Muscle of leg (tissue), 11 donors: ENCODE results near the gene MYRIP. TPM values are rescaled to one million over a fixed set of nuclear protein-coding genes. Genes with fewer than 3 reads are reported as not detected.

Source experiments
- DNase-seq: peaks from one replicate; pipeline ENCODE4 v3.0.0; 2013
- H3K27ac ChIP-seq: one replicate; pipeline ENCODE4 v1.5.1; 2013; ENCODE audit warnings: mild to moderate bottlenecking, low read length, control low read depth
- H3K27me3 ChIP-seq: one replicate; pipeline ENCODE4 v1.6.1; 2013; ENCODE audit warnings: low read length; ENCODE audit not compliant: control insufficient read depth, insufficient read depth
- H3K36me3 ChIP-seq: one replicate; pipeline ENCODE4 v1.6.1; 2013; ENCODE audit warnings: low read length; ENCODE audit not compliant: control insufficient read depth, insufficient read depth
- H3K4me1 ChIP-seq: one replicate; pipeline ENCODE4 v1.6.1; 2013; ENCODE audit warnings: low read length; ENCODE audit not compliant: control insufficient read depth, insufficient read depth
- H3K4me3 ChIP-seq: one replicate; pipeline ENCODE4 v1.5.1; 2013; ENCODE audit warnings: low read length, control low read depth
- H3K9me3 ChIP-seq: replicated peaks from 2 replicates; pipeline ENCODE4 v1.6.1; 2013; ENCODE audit warnings: low read depth, low read length; ENCODE audit not compliant: control insufficient read depth
- WGBS: methylation state at CpG from one replicate; pipeline ENCODE4 v1.1.5; 2013; ENCODE audit warnings: missing lambda C conversion rate; ENCODE audit not compliant: insufficient coverage; 5-methylcytosine and 5-hydroxymethylcytosine counted together
- polyA plus RNA-seq, 8 donors: library from polyadenylated mRNA; unstranded; fragments of 120-200 nt; gene quantifications; one replicate each; pipeline versions ENCODE4 v1.2.1 to v1.2.3, GENCODE V29; 2013; ENCODE audit warnings: inconsistent platforms in 1 of 8, low replicate concordance in 1 of 8; ENCODE audit not compliant: insufficient read length in 8 of 8, insufficient read depth in 1 of 8
- total RNA-seq: library from RNA; stranded (reverse); fragments of 120-200 nt; gene quantifications from one replicate; pipeline ENCODE4 v1.2.4, GENCODE V29; 2013

Gene MYRIP
- total and polyA plus RNA-seq, 9 donors: 0.43 to 1.3 (median 0.75) TPM

DNA sequence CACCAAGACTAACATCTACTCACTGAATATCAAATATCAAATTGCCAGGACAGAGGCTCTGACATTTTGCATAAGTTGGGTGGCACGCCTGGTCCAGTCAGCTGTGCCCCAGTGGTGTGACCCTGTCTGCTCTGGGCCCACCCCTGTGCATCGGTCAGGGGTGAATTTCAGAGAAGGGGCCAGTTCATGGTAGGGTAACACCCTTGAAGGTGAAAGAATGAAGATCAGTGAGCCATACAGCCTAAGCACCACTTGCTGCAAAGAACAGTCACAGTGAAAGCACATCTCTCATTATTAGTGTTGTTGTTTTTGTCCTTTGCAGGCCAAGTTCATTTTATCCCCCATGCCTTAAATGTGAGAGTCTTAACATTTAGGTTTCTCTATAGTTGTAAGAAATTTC is 86.8 kb downstream of the MYRIP start:
- H3K4me3 ChIP-seq: no peak overlapping the region
- H3K9me3 ChIP-seq: no peaks in the 10 kb centered on the region
- no CpG with 5 or more reads among the region's 2 CpGs for WGBS
- no peak overlapping the region for H3K27ac ChIP-seq
- no peaks in the 10 kb centered on the region for H3K27me3 ChIP-seq
- H3K36me3 ChIP-seq: no peaks in the 10 kb centered on the region
- no peaks in the 10 kb centered on the region for H3K4me1 ChIP-seq
- no peak for DNase-seq

DNA sequence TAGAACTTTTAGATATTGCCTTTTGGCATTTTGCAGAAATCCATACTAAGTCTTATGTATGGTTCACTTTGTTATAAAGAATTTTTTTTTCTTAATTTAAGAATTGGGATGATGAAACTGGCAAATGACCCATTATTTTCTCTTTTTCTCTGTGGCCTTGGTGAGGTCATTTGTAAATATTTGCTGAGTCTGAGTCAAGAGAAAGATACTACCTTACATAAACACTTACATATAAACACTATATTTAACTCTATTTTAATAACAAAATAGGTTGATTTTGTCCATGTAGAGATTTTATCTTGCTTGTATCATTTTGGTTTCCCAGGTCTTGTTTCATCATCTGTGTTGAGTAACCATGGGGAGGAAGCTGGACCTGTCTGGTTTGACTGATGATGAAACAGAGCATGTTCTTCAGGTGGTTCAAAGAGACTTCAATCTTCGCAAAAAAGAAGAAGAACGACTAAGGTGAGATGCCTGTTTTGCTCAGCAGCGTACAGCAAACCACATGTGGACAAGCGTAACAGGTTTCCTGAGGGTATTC is 91.1 kb downstream of the MYRIP start:
- no peaks in the 10 kb centered on the region for H3K36me3 ChIP-seq
- WGBS: 88% methylated on average over 2 of the region's 4 CpGs
- no peaks in the 10 kb centered on the region for H3K4me1 ChIP-seq
- no peak overlapping the region for H3K27ac ChIP-seq
- no peaks in the 10 kb centered on the region for H3K27me3 ChIP-seq
- H3K9me3 ChIP-seq: no peaks in the 10 kb centered on the region
- no peak for DNase-seq
- H3K4me3 ChIP-seq: no peak overlapping the region

DNA sequence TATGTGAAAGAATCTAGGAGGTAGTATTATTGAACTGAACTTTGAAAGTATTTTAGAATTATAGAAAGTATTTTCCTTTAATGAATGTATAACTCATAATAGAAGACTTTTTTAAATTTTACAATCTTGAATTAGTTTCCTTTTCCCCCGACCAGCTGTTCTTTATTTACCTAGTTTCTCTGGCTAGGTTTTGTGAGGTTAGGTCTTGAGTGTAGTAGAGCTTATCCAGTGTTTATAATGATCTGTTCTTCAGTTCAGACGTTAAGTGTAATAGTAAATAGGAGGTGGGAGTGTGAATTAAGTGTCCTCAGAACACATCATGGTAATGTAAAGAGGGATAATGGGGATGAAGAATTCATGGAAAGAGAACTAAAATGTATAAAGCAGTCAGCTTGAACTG is 93.8 kb downstream of the MYRIP start:
- H3K36me3 ChIP-seq: no peaks in the 10 kb centered on the region
- H3K27ac ChIP-seq: no peak overlapping the region
- H3K4me3 ChIP-seq: no peak overlapping the region
- DNase-seq: no peak
- no peaks in the 10 kb centered on the region for H3K9me3 ChIP-seq
- H3K4me1 ChIP-seq: peaks cover 4% of the 10 kb centered on the region
- H3K27me3 ChIP-seq: no peaks in the 10 kb centered on the region
- 0% methylated on average over 1 of the region's 2 CpGs for WGBS

DNA sequence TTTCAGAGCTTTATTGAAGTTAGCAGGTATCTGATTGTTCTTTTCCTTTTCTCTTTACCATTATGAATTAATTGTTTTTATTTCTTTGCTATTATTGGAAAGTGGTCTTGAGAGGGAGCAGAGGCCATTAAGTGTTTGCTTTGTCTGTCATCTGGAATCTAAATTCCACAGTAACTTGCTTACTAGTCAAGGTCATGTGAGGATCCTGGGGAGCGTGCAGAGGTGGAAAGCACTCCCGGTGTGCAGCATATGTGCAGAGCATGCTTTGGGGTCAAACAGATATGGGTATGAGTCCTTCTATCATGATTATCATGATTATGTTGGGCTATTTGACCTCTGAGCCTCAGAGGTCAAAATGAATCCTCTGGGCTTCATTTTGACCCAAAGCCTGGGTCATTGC is 96.4 kb downstream of the MYRIP start:
- Histone ChIP-seq H3K4me3 (no peak overlapping the region), H3K27ac (no peak overlapping the region), H3K4me1 (peaks cover 4% of the 10 kb centered on the region), H3K36me3 (no peaks in the 10 kb centered on the region), H3K27me3 (no peaks in the 10 kb centered on the region), H3K9me3 (no peaks in the 10 kb centered on the region)
- WGBS: no CpG with 5 or more reads among the region's 2 CpGs
- DNase-seq: no peak

DNA sequence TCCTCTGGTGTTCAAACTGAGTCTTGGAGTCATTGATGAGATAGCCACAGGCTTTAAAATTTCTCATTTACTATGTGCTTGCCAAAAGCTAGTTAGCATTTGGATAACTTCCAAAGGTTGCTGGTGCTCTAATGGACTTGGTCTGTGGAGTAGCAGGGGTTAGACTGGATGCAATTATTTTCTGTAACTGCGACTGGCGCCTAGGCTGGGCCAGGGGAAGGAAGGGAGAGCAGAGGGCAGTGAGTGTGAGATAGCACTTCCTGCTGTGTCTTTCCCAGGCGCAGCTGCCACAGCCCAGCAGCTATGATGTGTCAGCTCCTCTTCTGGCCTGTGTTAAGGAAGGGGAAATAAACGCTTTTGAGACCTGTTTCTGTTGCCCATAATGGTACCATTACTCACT is 98.6 kb downstream of the MYRIP start:
- Histone ChIP-seq H3K4me3 (no peak overlapping the region), H3K9me3 (no peaks in the 10 kb centered on the region), H3K27me3 (no peaks in the 10 kb centered on the region), H3K36me3 (no peaks in the 10 kb centered on the region), H3K4me1 (peaks cover 4% of the 10 kb centered on the region), H3K27ac (no peak overlapping the region)
- peak; percentile 23 for DNase-seq
- WGBS: 33% methylated on average over 1 of the region's 4 CpGs

DNA sequence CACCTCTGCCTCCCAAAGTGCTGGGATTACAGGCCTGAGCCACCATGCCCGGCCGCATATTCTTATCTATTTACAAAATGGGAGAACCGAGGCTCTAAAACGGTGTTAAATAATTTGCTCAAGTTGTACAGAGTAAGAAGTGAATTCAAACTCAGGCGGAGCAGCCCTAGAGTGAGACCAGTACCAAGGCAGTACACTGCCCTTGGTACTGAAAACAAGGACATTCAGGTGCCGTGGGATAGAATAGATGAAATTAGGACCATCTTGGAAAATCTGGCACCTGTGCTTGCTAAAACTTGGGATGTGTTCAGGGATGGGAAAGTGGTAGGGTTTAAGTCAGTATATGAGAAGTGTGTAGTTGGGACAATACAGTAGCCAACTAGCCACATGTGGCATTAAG is 100.7 kb downstream of the MYRIP start:
- Histone ChIP-seq H3K4me1 (peaks cover 4% of the 10 kb centered on the region), H3K36me3 (no peaks in the 10 kb centered on the region), H3K27ac (no peak overlapping the region), H3K4me3 (no peak overlapping the region), H3K27me3 (no peaks in the 10 kb centered on the region), H3K9me3 (no peaks in the 10 kb centered on the region)
- no peak for DNase-seq
- WGBS: 92% methylated on average over 4 of the region's 6 CpGs

DNA sequence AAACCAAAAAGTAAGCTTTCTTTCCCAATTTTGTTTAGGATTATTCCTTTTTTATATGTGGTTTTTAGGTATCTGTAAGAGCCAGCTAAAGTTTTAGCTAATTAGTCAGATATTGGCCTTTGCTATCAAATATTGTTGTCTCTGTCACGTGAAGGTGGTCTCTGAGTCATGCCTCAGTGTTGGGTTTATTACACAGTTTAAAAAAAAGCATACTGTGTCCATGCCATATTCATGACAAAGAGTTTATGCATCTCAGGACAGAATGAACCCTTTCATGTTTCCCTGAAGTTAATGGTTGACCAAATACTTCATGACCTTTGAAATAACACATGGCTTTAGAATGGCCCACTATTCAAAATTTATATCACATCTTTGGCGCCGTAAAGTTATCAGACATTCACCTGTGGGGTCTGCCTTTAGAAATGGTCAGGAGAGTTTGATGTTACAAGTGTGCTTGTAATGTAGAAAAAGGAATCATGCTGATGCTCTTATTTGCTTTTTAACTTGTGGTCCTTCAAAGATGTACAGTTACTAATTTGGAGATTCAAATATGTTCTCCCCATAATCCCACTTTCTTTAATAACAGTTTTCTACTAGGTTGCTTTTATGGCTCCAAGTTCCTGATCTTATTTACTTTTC is 101.5 kb downstream of the MYRIP start:
- no peak for DNase-seq
- H3K9me3 ChIP-seq: no peaks in the 10 kb centered on the region
- WGBS: 60% methylated on average over 1 of the region's 3 CpGs
- H3K4me1 ChIP-seq: peaks cover 4% of the 10 kb centered on the region
- no peaks in the 10 kb centered on the region for H3K27me3 ChIP-seq
- no peaks in the 10 kb centered on the region for H3K36me3 ChIP-seq
- no peak overlapping the region for H3K4me3 ChIP-seq
- no peak overlapping the region for H3K27ac ChIP-seq

DNA sequence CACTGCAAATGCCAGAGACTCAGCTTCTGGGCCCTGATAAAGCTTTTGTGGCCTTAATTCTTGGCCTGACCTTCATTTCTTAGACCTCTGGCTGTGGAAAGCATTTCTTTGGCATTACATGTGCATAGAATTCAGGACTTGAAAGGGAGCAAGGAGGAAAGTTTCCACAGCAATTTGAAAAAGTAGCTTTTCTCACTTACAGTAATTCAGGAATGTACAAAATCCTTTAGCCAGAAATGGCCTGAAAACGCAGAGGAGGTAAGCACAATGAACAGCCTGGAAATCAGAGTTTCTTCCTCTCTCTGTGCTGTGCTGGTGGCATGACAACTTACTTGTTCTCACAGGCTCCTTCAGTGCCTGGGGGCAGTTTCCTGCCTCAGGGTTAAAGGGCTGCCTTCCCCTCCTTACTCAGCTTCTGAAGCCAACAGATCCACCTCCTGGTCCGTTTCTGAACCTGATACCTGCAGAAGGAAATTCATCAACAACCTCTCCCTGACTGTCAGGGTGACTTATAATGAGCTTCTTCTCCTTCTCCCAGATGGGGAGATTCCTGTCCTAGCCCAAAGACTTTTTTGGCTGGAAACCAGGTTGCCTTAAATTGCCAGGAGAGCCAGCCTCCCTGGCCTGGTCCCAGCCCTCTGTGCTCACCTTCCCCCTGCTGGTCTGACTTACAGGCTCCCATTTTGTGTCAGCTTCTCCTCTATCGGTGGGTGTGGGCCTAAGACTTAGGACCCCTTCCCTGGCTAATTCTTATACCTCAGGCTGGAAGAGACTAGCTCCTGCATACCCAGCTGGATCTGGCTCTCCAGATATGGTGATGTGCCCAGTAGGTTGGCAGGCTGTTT is 102.3 kb downstream of the MYRIP start:
- peak; percentile 89 for DNase-seq
- no peaks in the 10 kb centered on the region for H3K36me3 ChIP-seq
- H3K4me1 ChIP-seq: peaks cover 4% of the 10 kb centered on the region
- H3K27ac ChIP-seq: peak overlapping the region; percentile 20
- H3K27me3 ChIP-seq: no peaks in the 10 kb centered on the region
- H3K4me3 ChIP-seq: no peak overlapping the region
- H3K9me3 ChIP-seq: no peaks in the 10 kb centered on the region
- 67% methylated on average over 2 of the region's 3 CpGs for WGBS

DNA sequence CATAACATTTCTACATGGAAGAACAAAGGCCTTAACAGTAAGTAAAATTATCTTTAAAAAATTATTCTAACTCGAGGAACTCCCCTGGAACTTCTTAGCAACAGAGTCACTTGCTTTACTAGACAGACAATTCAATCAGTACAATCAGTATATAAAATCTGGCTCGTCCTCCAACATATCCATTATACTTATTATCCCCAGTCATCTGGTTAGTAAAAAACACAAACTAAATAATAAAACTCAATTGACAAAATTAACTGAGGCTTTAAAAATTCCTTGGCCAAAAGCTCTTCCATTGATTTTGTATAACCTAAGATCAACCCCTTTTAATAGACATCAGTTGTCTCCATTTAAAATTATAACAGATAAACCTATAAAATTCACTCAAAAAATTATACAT is 105.6 kb downstream of the MYRIP start:
- Histone ChIP-seq H3K4me3 (no peak overlapping the region), H3K36me3 (no peaks in the 10 kb centered on the region), H3K27me3 (no peaks in the 10 kb centered on the region), H3K27ac (no peak overlapping the region), H3K9me3 (no peaks in the 10 kb centered on the region), H3K4me1 (no peaks in the 10 kb centered on the region)
- WGBS: 55% methylated on average over 2 of the region's 2 CpGs
- DNase-seq: no peak

DNA sequence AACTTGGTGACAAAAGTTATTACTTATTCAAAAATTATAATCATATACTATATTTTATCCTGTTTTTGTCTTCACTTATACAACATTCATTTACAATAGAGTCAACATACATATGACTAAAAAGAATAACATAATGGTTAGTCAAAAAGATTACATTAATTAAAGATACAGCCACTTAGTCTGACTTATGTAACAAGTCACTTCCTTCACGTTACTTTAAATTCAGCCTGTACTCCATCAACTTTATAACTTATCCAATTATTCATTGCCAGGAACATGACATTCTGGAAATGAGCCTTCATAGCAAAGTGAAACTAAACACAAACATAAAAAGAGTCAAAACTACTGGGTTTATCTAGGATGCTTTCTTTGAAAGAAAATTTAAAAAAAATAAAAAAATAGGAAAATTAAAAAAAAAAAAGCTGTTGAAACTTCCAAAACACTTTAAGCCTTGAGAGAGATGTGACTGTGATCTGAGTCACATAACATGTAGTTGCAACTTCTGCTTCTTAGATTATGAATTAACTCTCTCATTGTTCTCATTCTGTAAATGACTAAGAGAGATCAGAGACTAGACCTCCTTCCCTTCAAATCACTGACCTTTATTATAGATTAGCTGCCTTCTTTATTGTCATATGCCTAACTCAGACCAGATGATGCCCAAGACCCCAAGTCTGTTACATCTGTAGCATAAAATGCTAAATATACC is 107.8 kb downstream of the MYRIP start:
- DNase-seq: peak; percentile 25
- no peak overlapping the region for H3K27ac ChIP-seq
- no peaks in the 10 kb centered on the region for H3K9me3 ChIP-seq
- no peaks in the 10 kb centered on the region for H3K4me1 ChIP-seq
- WGBS: 40% methylated on average over 1 of the region's 1 CpG
- no peaks in the 10 kb centered on the region for H3K36me3 ChIP-seq
- no peak overlapping the region for H3K4me3 ChIP-seq
- H3K27me3 ChIP-seq: no peaks in the 10 kb centered on the region
